Measurements from ENCODE around the gene ACTN1.

DNA sequence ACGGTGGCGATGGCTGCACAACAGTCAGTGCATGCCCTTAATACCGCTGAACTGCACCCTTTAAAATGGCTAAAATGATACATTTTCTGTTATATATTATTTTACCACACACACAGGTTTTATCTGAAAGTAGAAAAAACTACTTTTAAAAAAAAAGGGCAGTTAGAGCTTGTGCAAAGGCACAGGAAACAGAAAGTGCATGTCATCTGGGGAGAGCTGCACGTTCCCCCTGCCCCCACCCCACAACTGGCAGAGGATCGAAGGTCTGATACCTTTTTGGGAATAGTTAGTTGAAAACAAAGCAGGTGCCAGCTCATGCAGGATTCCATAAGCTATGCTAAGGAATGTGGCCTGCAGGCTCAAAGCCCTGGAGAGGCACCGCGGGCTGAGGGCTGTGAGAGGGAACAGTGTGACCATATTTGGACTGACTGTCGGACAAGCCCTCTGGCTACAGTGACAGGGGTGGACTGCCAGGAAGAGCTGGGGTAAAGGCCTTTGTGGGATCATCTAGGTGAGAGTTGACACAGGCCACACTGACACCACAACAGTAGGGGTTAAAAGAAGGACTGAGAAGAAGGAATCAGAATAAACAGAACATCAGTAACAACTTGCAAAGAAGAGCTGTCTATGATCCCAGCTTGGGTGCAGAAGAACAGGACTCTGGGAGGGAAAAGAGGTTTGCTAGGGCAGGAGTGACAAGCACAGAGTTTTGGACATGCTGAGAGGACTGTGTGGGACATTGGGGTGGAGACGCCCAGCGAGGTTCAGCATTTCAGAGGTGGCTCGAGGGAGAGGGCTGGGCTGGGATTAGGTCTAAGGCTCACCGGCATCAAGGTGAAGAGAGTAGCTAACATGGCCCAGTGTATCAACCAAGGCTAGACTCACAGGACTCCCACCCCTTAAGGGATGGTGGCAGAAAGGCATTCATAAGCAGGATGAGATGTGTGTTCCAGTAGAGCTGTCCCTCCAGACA is 54.6 kb downstream of the ACTN1 start:
- TF ChIP-seq POLR2A (IDR thresholded peaks at IDR 0.05) = no peak
- TF ChIP-seq, protein P1, sequence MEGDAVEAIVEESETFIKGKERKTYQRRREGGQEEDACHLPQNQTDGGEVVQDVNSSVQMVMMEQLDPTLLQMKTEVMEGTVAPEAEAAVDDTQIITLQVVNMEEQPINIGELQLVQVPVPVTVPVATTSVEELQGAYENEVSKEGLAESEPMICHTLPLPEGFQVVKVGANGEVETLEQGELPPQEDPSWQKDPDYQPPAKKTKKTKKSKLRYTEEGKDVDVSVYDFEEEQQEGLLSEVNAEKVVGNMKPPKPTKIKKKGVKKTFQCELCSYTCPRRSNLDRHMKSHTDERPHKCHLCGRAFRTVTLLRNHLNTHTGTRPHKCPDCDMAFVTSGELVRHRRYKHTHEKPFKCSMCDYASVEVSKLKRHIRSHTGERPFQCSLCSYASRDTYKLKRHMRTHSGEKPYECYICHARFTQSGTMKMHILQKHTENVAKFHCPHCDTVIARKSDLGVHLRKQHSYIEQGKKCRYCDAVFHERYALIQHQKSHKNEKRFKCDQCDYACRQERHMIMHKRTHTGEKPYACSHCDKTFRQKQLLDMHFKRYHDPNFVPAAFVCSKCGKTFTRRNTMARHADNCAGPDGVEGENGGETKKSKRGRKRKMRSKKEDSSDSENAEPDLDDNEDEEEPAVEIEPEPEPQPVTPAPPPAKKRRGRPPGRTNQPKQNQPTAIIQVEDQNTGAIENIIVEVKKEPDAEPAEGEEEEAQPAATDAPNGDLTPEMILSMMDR (IDR thresholded peaks at IDR 0.05) = no peak
